Spleen (tissue), 11 donors: ENCODE results near the gene ZNF277. TPM values are rescaled to one million over a fixed set of nuclear protein-coding genes. Genes with fewer than 3 reads are reported as not detected.

ENCODE experiments used
- DNase-seq: peaks from one replicate; pipeline ENCODE4 v3.0.0-alpha.2; 2020
- H3K27ac ChIP-seq, 8 donors: fragments of 200-600 bp; sonication (generic) in 7 of 8; 1 replicate in 4 of 8; 2 replicates in 4 of 8; pipeline versions ENCODE4 v1.5.0 to v1.8.0; 2016 to 2021; ENCODE audit warnings: inconsistent platforms in 4 of 8, mild to moderate bottlenecking in 4 of 8, moderate library complexity in 1 of 8
- H3K27me3 ChIP-seq, 7 donors: fragments of 200-600 bp; sonication (generic) in 6 of 7; replicated peaks in 1 of 7; 1 replicate in 4 of 7; 2 replicates in 3 of 7; pipeline versions ENCODE4 v1.5.0 to v1.8.0; 2016 to 2021; ENCODE audit warnings: inconsistent platforms in 3 of 7, mild to moderate bottlenecking in 1 of 7
- H3K36me3 ChIP-seq, 6 donors: fragments of 200-600 bp; sonication (generic) in 5 of 6; 1 replicate in 4 of 6; 2 replicates in 2 of 6; pipeline versions ENCODE4 v1.5.0 to v1.8.0; 2016 to 2021; ENCODE audit warnings: inconsistent platforms in 2 of 6
- H3K4me1 ChIP-seq, 6 donors: fragments of 200-600 bp; sonication (generic) in 5 of 6; 1 replicate in 3 of 6; 2 replicates in 3 of 6; pipeline versions ENCODE4 v1.5.0 to v1.8.0; 2016 to 2021; ENCODE audit warnings: inconsistent platforms in 3 of 6
- H3K4me3 ChIP-seq, 8 donors: fragments of 200-600 bp; sonication (generic) in 7 of 8; 1 replicate in 4 of 8; 2 replicates in 4 of 8; pipeline versions ENCODE4 v1.5.0 to v1.8.0; 2016 to 2021; ENCODE audit warnings: inconsistent platforms in 4 of 8, mild to moderate bottlenecking in 4 of 8, moderate library complexity in 2 of 8
- H3K9me3 ChIP-seq, 8 donors: fragments of 200-600 bp; sonication (generic) in 7 of 8; 1 replicate in 4 of 8; 2 replicates in 4 of 8; pipeline versions ENCODE4 v1.5.0 to v1.8.0; 2016 to 2021; ENCODE audit warnings: inconsistent platforms in 4 of 8
- CTCF ChIP-seq, 11 experiments: fragments of 200-600 bp in 7 of 11; fragments of 450-650 bp in 4 of 11; sonication (generic) in 4 of 11; IDR thresholded peaks in 8 of 11; conservative IDR thresholded peaks in 3 of 11; 1 replicate in 7 of 11; 2 replicates in 4 of 11; pipeline versions ENCODE4 v1.4.0 to v1.8.0; 2016 to 2021; ENCODE audit warnings: antibody characterized with exemption in 11 of 11, inconsistent platforms in 4 of 11, mild to moderate bottlenecking in 1 of 11
- POLR2A ChIP-seq, 3 donors: fragments of 450-650 bp; IDR thresholded peaks; one replicate each; pipeline ENCODE4 v1.5.1; 2017; ENCODE audit warnings: antibody characterized with exemption in 3 of 3, mild to moderate bottlenecking in 1 of 3
- POLR2AphosphoS5 ChIP-seq, 3 donors: sonication (generic); formaldehyde crosslinking; IDR thresholded peaks; one replicate each; pipeline ENCODE4 v1.5.1; 2017; ENCODE audit warnings: antibody characterized with exemption in 3 of 3
- WGBS, 5 donors: extraction: QIAGEN DNeasy Blood & Tissue Kit in 3 of 5; methylation state at CpG; one replicate each; pipeline versions ENCODE4 v1.1.5 to v1.1.7; 2013 to 2018; 5-methylcytosine and 5-hydroxymethylcytosine counted together
- intact Hi-C: fragments of 100-400 bp; cut with DNase I; formaldehyde crosslinking; loops from one replicate; pipeline ENCODE4 v1.15.0; 2023; ENCODE audit warnings: low total_unique reads
- polyA plus RNA-seq, 3 donors: library from polyadenylated mRNA; stranded (reverse); fragments of 200-250 nt; gene quantifications; one replicate each; pipeline ENCODE4 v1.2.1, GENCODE V29; 2013
- total RNA-seq, 7 donors: library from RNA; depleted of rRNA in 3 of 7; stranded (reverse); fragments of >200 nt in 3 of 7; fragmentation: NEBNext Ultra II Directional in 4 of 7; extraction: Animal tissue kit (Norgen Biotek cat#: 25700) in 4 of 7; gene quantifications; one replicate each; pipeline versions ENCODE4 v1.1.0 to v1.2.1, GENCODE V29; 2016 to 2021
- donor health status: healthy with polysubstance abuse.
- donor health status: DM: no; HTN: no; CAD: no; lungs with moderate emphysema.
- donor health status: DM: no; HTN: no; CAD: no.
- donor health status: Bipolar disorder and iron deficiency.
- donor health status: healthy.
- donor health status: DM: no; HTN: no; CAD: no.
- donor health status: DM: yes; HTN: yes; CAD: no.

The ZNF277 gene
- total and polyA plus RNA-seq, 10 donors = 14.5 to 36.1 (median 19.6) TPM

- Histone ChIP-seq H3K4me1 (peaks cover 0 to 30% (median 16%) of the 10 kb centered on the region in 6 donors), H3K9me3 (no peaks in the 10 kb centered on the region), H3K4me3 (no peak overlapping the region), H3K27ac (no peak overlapping the region), H3K27me3 (no peaks in the 10 kb centered on the region), H3K36me3 (no peaks in the 10 kb centered on the region)
- WGBS, 5 donors = 75 to 94% (median 79%) methylated on average over 1 of the region's 1 CpG
- TF ChIP-seq POLR2A (IDR thresholded peaks at IDR 0.05) (no peak), POLR2AphosphoS5 (IDR thresholded peaks at IDR 0.05) (no peak), CTCF (IDR thresholded peaks at IDR 0.05 in 8 of 11, conservative IDR thresholded peaks at IDR 0.05 in 3 of 11) (no peak)
- no peak for DNase-seq
- intact Hi-C loops = no loop called here
These were observed 61.6 kb downstream of the ZNF277 start for GRCh38 chr7:112267944-112268691.

GRCh38 chr7:112271162-112271561 lies 64.7 kb downstream of the ZNF277 start:
- no peaks in the 10 kb centered on the region for H3K9me3 ChIP-seq
- intact Hi-C loops = no loop called here
- DNase-seq = no peak
- no peaks in the 10 kb centered on the region for H3K27me3 ChIP-seq
- 81 to 91% (median 85%) methylated on average over 2 of the region's 2 CpGs for WGBS, 5 donors
- no peaks in the 10 kb centered on the region for H3K36me3 ChIP-seq
- TF ChIP-seq POLR2AphosphoS5 (IDR thresholded peaks at IDR 0.05) = no peak
- TF ChIP-seq CTCF (IDR thresholded peaks at IDR 0.05 in 8 of 11, conservative IDR thresholded peaks at IDR 0.05 in 3 of 11) = no peak
- TF ChIP-seq POLR2A (IDR thresholded peaks at IDR 0.05) = no peak
- peaks cover 0 to 20% (median 14%) of the 10 kb centered on the region in 6 donors for H3K4me1 ChIP-seq
- no peak overlapping the region for H3K4me3 ChIP-seq
- H3K27ac ChIP-seq = no peak overlapping the region

GRCh38 chr7:112272921-112273561 lies 66.5 kb downstream of the ZNF277 start:
- no peak overlapping the region for H3K4me3 ChIP-seq
- intact Hi-C loops = no loop called here
- 62 to 79% (median 72%) methylated on average over 7 of the region's 7 CpGs for WGBS, 5 donors
- H3K9me3 ChIP-seq = no peaks in the 10 kb centered on the region
- no peak for TF ChIP-seq CTCF (IDR thresholded peaks at IDR 0.05 in 8 of 11, conservative IDR thresholded peaks at IDR 0.05 in 3 of 11)
- TF ChIP-seq POLR2AphosphoS5 (IDR thresholded peaks at IDR 0.05) = no peak
- no peak for TF ChIP-seq POLR2A (IDR thresholded peaks at IDR 0.05)
- DNase-seq = no peak
- no peak overlapping the region for H3K27ac ChIP-seq
- H3K36me3 ChIP-seq = no peaks in the 10 kb centered on the region
- peaks cover 0 to 1% (median 0%) of the 10 kb centered on the region in 6 donors for H3K4me1 ChIP-seq
- H3K27me3 ChIP-seq = no peaks in the 10 kb centered on the region

DNA sequence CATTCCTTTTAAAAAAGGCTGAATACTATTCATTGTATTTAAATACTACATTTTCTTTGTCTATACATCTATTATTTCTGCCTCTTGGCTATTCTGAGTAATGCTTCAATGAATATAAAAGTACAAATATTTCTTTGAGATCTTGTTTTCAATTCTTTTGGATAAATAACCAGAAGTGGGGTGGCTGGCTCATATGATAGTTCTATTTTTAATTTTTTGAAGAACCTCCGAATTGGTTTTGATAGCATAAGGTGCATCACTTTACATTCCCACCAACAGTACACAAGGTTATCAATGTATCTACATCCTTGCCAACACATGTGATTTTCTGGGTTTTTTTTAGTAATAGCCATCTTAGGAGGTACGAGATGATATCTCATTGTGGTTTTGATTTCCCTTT lies 72.5 kb downstream of the ZNF277 start:
- intact Hi-C loops = no loop called here
- Histone ChIP-seq H3K4me3 (no peak overlapping the region), H3K27me3 (no peaks in the 10 kb centered on the region), H3K27ac (no peak overlapping the region), H3K4me1 (peaks cover 0 to 23% (median 0%) of the 10 kb centered on the region in 6 donors), H3K36me3 (no peaks in the 10 kb centered on the region), H3K9me3 (no peaks in the 10 kb centered on the region)
- DNase-seq = no peak
- TF ChIP-seq CTCF (IDR thresholded peaks at IDR 0.05 in 8 of 11, conservative IDR thresholded peaks at IDR 0.05 in 3 of 11) (no peak), POLR2A (IDR thresholded peaks at IDR 0.05) (no peak), POLR2AphosphoS5 (IDR thresholded peaks at IDR 0.05) (no peak)
- 88 to 93% (median 91%) methylated on average over 2 of the region's 2 CpGs for WGBS, 5 donors
